RWPE1 (cell line): Measurements from ENCODE around the gene ANKZF1.
A peak's percentile ranks its signal among the peaks of the same experiment; 100 is the strongest.
"Not testable (repeated sequence)": the region's sequence is repeated elsewhere in the genome, so short reads cannot be mapped to it uniquely, and the experiment has no call there.

Experiments used
- CTCF ChIA-PET: fragments of 350-600 bp; sonication (Branson Sonifier 250); formaldehyde crosslinking; extraction: SDS; loops from one replicate; lab custom pipeline; 2021; lab: Yijun Ruan, JAX
- POLR2A ChIA-PET: fragments of 400-600 bp; formaldehyde crosslinking; extraction: SDS; loops from one replicate; lab custom pipeline; 2020; ENCODE audit warnings: antibody characterized with exemption; ENCODE audit not compliant: low non-redundant PET; lab: Yijun Ruan, JAX
- DNase-seq: peaks from one replicate; pipeline ENCODE4 v3.0.0; 2012; ENCODE audit warnings: low spot score
- H3K27ac ChIP-seq: fragments of 450-650 bp; 2 replicates; pipeline ENCODE4 v1.5.1; 2017
- TF ChIP-seq, protein P1 (sequence below): fragments of 450-650 bp; conservative IDR thresholded peaks from 2 replicates; pipeline ENCODE4 v1.5.1; 2017; ENCODE audit warnings: low read depth, mild to moderate bottlenecking

The ANKZF1 gene

DNA sequence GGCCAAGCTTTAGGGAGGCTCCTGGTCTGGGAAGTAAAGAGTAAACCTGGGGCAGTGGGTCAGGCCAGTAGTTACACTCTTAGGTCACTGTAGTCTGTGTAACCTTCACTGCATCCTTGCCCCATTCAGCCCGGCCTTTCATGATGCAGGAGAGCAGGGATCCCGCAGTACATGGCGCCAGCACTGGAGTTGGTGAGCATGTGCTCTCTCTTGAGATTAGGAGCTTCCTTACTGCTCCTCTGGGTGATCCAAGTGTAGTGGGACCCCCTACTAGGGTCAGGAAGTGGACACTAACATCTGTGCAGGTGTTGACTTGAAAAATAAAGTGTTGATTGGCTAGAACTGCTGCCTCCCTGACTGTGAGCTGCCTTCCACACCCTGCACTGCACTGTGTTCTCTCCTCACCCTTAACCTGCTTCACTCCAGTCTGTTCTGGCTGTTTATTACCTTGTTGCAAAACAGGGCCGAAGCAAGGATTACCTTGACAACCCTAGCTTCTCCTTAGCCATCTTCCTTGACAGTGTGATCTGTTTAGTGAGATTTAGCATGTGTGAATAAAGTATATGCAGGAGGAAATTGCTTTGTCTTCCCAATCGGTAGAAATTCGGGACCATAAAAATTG is 46.3 kb upstream of the ANKZF1 start:
- TF ChIP-seq, protein P1, sequence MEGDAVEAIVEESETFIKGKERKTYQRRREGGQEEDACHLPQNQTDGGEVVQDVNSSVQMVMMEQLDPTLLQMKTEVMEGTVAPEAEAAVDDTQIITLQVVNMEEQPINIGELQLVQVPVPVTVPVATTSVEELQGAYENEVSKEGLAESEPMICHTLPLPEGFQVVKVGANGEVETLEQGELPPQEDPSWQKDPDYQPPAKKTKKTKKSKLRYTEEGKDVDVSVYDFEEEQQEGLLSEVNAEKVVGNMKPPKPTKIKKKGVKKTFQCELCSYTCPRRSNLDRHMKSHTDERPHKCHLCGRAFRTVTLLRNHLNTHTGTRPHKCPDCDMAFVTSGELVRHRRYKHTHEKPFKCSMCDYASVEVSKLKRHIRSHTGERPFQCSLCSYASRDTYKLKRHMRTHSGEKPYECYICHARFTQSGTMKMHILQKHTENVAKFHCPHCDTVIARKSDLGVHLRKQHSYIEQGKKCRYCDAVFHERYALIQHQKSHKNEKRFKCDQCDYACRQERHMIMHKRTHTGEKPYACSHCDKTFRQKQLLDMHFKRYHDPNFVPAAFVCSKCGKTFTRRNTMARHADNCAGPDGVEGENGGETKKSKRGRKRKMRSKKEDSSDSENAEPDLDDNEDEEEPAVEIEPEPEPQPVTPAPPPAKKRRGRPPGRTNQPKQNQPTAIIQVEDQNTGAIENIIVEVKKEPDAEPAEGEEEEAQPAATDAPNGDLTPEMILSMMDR = no peak
- H3K27ac ChIP-seq = peak overlapping the region; percentile 22
- CTCF ChIA-PET = interaction anchor here (0.6 to 0.9 kb wide), 2 partner anchors 10 to 14 kb away, joined by 3 read pairs; partner anchors contain the start of gene SLC23A3
- no peak for DNase-seq
- POLR2A ChIA-PET = no interaction called here

DNA sequence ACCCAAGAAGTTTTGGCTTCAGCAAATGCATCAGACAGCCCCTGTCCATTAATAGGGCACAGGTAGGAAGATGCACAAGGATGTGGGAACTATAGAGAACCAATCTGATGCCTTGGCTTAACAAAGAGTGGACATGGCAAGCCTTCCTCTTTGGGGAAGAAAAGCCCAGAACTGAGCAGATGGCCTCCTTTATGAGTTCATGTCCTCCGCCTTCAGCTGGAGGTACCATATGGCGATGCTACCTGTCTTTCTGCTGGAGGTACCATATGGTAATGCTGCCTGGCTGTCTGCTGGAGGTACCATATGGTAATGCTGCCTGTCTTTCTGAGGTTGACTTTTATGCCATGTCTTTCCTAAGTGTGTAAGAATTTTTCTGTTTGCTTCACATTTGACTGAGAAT is 45.5 kb upstream of the ANKZF1 start:
- ChIA-PET CTCF (no interaction called here), POLR2A (no interaction called here)
- TF ChIP-seq, protein P1 = no peak
- DNase-seq = no peak
- H3K27ac ChIP-seq = no peak overlapping the region

DNA sequence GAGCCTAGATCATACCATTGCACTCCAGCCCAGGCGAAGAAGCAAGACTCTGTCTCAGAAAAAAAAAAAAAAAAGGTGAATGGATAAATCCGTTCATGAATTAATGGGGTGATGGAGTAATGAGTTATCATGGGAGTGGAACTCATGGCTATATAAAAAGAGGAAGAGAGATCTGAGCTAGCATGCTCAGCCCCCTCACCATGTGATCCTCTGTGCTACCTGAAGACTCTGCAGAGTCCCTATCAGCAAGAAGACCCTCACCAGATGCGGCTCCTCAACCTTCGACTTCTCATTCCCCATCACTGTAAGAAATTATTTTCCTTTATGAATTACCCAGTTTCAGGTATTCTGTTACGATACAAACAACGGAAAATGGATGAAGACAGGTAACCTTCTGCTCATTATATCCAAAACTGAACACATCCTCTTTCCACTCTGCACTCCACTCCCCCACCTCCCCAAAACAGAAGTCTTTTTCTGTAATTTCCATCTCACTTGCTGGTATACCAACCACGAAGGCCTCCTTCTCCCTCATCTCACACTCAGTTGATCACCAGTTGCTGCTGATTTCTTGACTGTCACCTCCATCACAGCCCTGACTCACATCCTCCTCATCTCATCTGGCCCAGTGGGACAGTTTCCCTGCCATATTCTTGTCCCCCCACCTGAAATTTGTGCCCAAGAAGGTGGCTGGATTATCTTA is 42.7 kb upstream of the ANKZF1 start:
- POLR2A ChIA-PET = no interaction called here
- DNase-seq = no peak
- CTCF ChIA-PET = interaction anchor here (0.6 kb wide), 1 partner anchor 137 kb away, joined by 8 read pairs; no protein-coding TSS in a partner anchor
- TF ChIP-seq, protein P1 = no peak
- H3K27ac ChIP-seq = no peak overlapping the region

DNA sequence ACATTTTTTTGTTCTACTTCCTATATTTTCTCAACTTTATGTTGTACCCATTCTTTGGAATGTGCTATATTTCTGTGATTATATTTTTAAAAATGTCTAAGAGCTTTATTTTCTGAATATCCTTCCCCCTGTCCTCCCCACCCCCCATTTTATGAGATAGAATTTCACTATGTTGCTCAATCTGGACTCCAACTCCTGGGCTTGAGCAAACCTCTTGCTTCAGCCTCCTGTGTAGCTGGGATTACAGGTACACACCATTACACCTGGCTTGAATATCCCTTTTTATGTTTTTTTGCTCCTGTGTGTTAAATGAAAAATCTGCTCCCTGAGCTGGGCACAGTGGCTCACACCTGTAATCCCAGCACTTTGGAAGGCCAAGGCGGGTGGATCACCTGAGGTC is 32.2 kb upstream of the ANKZF1 start:
- CTCF ChIA-PET = interaction anchor here (0.9 kb wide), 1 partner anchor 12 kb away, joined by 5 read pairs; no protein-coding TSS in a partner anchor
- TF ChIP-seq, protein P1 = no peak
- POLR2A ChIA-PET = interaction anchor here (0.7 kb wide), 1 partner anchor 28 kb away, joined by 5 read pairs; no protein-coding TSS in a partner anchor
- H3K27ac ChIP-seq = no peak overlapping the region
- no peak for DNase-seq

DNA sequence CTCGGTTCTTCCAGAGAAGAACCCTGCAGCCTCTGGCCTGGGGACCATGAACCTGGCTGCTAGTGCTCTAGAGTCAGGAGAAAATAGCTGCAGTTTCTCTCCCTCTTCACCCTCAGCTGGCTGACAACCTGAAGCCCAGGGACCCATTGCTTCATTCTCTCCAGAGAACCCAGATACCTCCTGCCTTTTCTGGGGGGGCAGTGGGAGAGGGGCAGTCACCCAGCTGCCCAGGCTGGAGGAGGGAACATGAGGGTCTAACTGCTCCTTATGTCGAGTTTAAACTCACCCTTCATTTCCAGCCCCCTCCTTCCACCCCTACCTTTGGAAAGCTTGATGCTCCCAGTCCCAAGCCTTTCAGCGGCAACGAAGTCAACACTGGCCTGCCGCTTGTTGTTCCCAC is 30.6 kb upstream of the ANKZF1 start:
- no peak overlapping the region for H3K27ac ChIP-seq
- TF ChIP-seq, protein P1 = no peak
- ChIA-PET POLR2A (no interaction called here), CTCF (interaction anchor here (0.6 to 1.4 kb wide), 3 partner anchors 35 to 342 kb away, joined by 3 to 4 read pairs (median 3); no protein-coding TSS in a partner anchor)
- DNase-seq = no peak

DNA sequence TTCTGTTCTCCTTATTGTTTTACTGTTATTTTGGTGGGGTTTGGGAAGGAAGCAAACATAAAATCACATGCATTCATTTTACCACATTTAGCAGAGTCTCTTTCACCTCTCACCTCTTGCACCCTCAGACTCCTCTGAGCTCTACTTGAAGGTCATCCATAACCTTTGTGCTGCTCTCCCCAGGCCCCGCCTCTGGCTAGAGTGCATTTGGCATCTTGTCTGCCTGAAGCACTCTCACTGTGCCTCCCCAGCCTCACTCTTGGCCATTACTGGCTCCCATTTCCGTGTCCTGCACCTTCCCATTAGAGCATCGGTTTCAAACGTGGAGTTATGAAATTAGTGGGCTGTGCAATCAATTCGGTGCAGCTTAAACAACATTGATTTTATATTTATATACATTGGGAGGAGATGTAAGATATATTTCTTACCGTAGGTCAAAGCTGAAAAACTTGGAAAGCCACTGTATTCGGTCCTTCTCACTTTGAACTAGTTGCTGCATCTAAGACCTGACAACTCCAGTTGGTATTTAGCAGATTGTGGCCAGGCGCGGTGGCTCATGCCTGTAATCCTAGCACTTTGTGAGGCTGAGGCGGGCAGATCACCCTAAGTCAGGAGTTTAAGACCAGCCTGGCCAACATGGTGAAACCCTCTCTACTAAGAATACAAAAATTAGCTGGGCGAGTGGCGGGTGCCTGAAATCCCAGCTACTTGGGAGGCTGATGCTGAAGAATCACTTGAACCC is 30.0 kb upstream of the ANKZF1 start:
- no peak for DNase-seq
- CTCF ChIA-PET = interaction anchor here (0.7 to 1.4 kb wide), 2 partner anchors 35 to 141 kb away, joined by 3 read pairs; no protein-coding TSS in a partner anchor
- TF ChIP-seq, protein P1 = no peak
- POLR2A ChIA-PET = no interaction called here
- H3K27ac ChIP-seq = no peak overlapping the region

DNA sequence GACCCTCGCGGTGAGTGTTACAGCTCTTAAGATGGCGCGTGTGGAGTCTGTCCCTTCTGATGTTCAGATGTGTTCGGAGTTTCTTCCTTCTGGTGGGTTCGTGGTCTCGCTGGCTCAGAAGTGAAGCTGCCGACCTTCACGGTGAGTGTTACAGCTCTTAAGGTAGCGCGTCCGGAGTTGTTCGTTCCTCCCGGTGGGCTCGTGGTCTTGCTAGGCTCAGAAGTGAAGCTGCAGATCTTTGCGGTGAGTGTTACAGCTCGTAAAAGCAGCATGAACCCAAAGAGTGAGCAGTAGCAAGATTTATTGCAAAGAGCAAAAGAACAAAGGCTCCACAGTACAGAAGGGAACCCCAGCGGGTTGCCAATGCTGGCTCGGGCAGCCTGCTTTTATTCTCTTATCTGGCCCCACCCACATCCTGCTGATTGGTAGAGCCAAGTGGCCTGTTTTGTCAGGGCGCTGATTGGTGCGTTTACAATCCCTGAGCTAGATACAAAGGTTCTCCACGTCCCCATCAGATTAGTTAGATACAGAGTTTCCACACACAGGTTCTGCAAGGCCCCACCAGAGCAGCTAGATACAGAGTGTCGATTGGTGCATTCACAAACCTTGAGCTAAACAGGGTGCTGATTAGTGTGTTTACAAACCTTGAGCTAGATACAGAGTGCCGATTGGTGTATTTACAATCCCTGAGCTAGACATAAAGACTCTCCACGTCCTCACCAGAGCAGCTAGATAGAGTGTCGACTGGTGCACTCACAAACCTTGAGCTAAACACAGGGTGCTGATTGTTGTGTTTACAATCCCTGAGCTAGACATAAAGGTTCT is 28.9 kb upstream of the ANKZF1 start:
- POLR2A ChIA-PET, DNase-seq, H3K27ac ChIP-seq, CTCF ChIA-PET: not testable (repeated sequence)

DNA sequence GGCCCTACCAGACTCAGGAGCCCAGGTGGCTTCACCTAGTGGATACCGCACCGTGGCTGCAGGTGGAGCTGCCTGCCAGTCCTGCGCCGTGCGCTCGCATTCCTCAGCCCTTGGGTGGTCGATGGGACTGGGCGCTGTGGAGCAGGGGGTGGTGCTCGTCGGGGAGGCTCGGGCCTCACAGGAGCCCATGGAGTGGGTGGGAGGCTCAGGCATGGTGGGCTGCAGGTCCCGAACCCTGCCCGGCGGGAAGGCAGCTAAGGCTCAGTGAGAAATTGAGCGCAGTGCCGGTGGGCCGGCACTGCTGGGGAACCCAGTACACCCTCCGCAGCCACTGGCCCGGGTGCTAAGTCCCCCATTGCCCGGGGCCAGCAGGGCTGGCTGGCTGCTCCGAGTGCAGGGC is 28.3 kb upstream of the ANKZF1 start:
- H3K27ac ChIP-seq, POLR2A ChIA-PET: not testable (repeated sequence)

More for the DNA sequence above, 28.3 kb upstream of the ANKZF1 start:
- DNase-seq, CTCF ChIA-PET: not testable (repeated sequence)
